HEK293 (cell line): Measurements from ENCODE around the gene KCNQ1.

Source experiments
- CTCF ChIA-PET: fragments of 350-600 bp; formaldehyde crosslinking; extraction: SDS; loops from one replicate; lab custom pipeline; 2021; ENCODE audit warnings: antibody characterized with exemption; lab: Yijun Ruan, JAX
- POLR2A ChIA-PET: fragments of 300-600 bp; formaldehyde crosslinking; extraction: SDS; loops from one replicate; lab custom pipeline; 2020; ENCODE audit warnings: antibody characterized with exemption, inconsistent platforms; lab: Yijun Ruan, JAX
- H3K27ac ChIP-seq: fragments of 200-500 bp; sonication (Bioruptor generic); 2 replicates; pipeline ENCODE4 v1.5.1; 2014; ENCODE audit warnings: low read depth, low read length, control low read depth, inconsistent platforms; ENCODE audit errors: extremely low read depth
- H3K36me3 ChIP-seq, 2 experiments: fragments of 200-500 bp in 1 of 2; sonication (Bioruptor generic) in 1 of 2; 1 replicate in 1 of 2; 2 replicates in 1 of 2; pipeline ENCODE4 v1.5.1; 2014 to 2017; ENCODE audit warnings: inconsistent platforms in 2 of 2, low read length in 2 of 2; ENCODE audit not compliant: control insufficient read depth in 2 of 2, insufficient read depth in 1 of 2
- H3K4me1 ChIP-seq: fragments of 200-500 bp; sonication (Bioruptor generic); 2 replicates; pipeline ENCODE4 v1.5.1; 2014; ENCODE audit warnings: mild to moderate bottlenecking, low read length, inconsistent platforms; ENCODE audit not compliant: control insufficient read depth, insufficient read depth
- H3K4me3 ChIP-seq: 2 replicates; pipeline ENCODE4 v1.5.1; 2011; ENCODE audit warnings: low read depth, mild to moderate bottlenecking, control low read depth, low read length, moderate library complexity
- H3K9me3 ChIP-seq: fragments of 200-500 bp; sonication (Bioruptor generic); 2 replicates; pipeline ENCODE4 v1.5.1; 2014; ENCODE audit warnings: low read depth, low read length, inconsistent platforms; ENCODE audit not compliant: control insufficient read depth, insufficient read depth
- GLIS1 ChIP-seq: fragments of 450-650 bp; formaldehyde crosslinking; IDR thresholded peaks from 2 replicates; pipeline ENCODE4 v1.5.1; 2016; ENCODE audit warnings: missing biosample characterization, missing genetic modification characterization
- OVOL3 ChIP-seq: fragments of 450-650 bp; formaldehyde crosslinking; IDR thresholded peaks from 2 replicates; pipeline ENCODE4 v1.5.1; 2016; ENCODE audit warnings: missing biosample characterization, missing genetic modification characterization
- PRDM1 ChIP-seq: fragments of 450-650 bp; formaldehyde crosslinking; IDR thresholded peaks from 2 replicates; pipeline ENCODE4; 2016; ENCODE audit warnings: missing biosample characterization, missing genetic modification characterization
- YY2 ChIP-seq: fragments of 450-650 bp; formaldehyde crosslinking; IDR thresholded peaks from 2 replicates; pipeline ENCODE4 v1.5.1; 2016; ENCODE audit warnings: missing biosample characterization, missing genetic modification characterization
- ZBTB17 ChIP-seq: fragments of 450-650 bp; formaldehyde crosslinking; IDR thresholded peaks from 2 replicates; pipeline ENCODE4 v1.5.1; 2016; ENCODE audit warnings: missing biosample characterization, missing genetic modification characterization
- ZBTB48 ChIP-seq: fragments of 450-650 bp; formaldehyde crosslinking; IDR thresholded peaks from 2 replicates; pipeline ENCODE4 v1.5.1; 2016; ENCODE audit warnings: missing biosample characterization, missing genetic modification characterization
- ZFP41 ChIP-seq: fragments of 450-650 bp; formaldehyde crosslinking; IDR thresholded peaks from 2 replicates; pipeline ENCODE4 v1.5.1; 2016; ENCODE audit warnings: missing biosample characterization, missing genetic modification characterization, borderline replicate concordance
- ZNF114 ChIP-seq: fragments of 450-650 bp; formaldehyde crosslinking; IDR thresholded peaks from 2 replicates; pipeline ENCODE4 v1.5.0; 2017; ENCODE audit warnings: missing biosample characterization, missing genetic modification characterization
- ZNF174 ChIP-seq: fragments of 450-650 bp; formaldehyde crosslinking; IDR thresholded peaks from 2 replicates; pipeline ENCODE4 v1.5.0; 2017; ENCODE audit warnings: missing biosample characterization, mild to moderate bottlenecking, missing genetic modification characterization
- ZNF223 ChIP-seq: fragments of 450-650 bp; formaldehyde crosslinking; IDR thresholded peaks from 2 replicates; pipeline ENCODE4 v1.5.1; 2016; ENCODE audit warnings: missing biosample characterization, missing genetic modification characterization
- ZNF311 ChIP-seq: fragments of 450-650 bp; formaldehyde crosslinking; IDR thresholded peaks from 2 replicates; pipeline ENCODE4 v1.5.1; 2017; ENCODE audit warnings: missing biosample characterization, missing genetic modification characterization, borderline replicate concordance
- ZNF350 ChIP-seq: fragments of 450-650 bp; formaldehyde crosslinking; IDR thresholded peaks from 2 replicates; pipeline ENCODE4 v1.5.0; 2017; ENCODE audit warnings: missing biosample characterization, mild to moderate bottlenecking, missing genetic modification characterization
- ZNF354C ChIP-seq: fragments of 450-650 bp; formaldehyde crosslinking; IDR thresholded peaks from 2 replicates; pipeline ENCODE4 v1.5.1; 2016; ENCODE audit warnings: missing biosample characterization, missing genetic modification characterization, low read depth, borderline replicate concordance
- ZNF423 ChIP-seq: fragments of 450-650 bp; formaldehyde crosslinking; IDR thresholded peaks from 2 replicates; pipeline ENCODE4 v1.5.1; 2016; ENCODE audit warnings: missing biosample characterization, missing genetic modification characterization
- ZNF558 ChIP-seq: fragments of 450-650 bp; formaldehyde crosslinking; IDR thresholded peaks from 2 replicates; pipeline ENCODE4 v1.5.1; 2016; ENCODE audit warnings: missing biosample characterization, missing genetic modification characterization
- ZNF571 ChIP-seq: fragments of 450-650 bp; formaldehyde crosslinking; IDR thresholded peaks from 2 replicates; pipeline ENCODE4 v1.5.0; 2017; ENCODE audit warnings: missing biosample characterization, missing genetic modification characterization
- ZNF610 ChIP-seq: fragments of 450-650 bp; formaldehyde crosslinking; IDR thresholded peaks from 2 replicates; pipeline ENCODE4 v1.5.1; 2016; ENCODE audit warnings: missing biosample characterization, missing genetic modification characterization, borderline replicate concordance
- ZNF624 ChIP-seq: fragments of 450-650 bp; formaldehyde crosslinking; IDR thresholded peaks from 2 replicates; pipeline ENCODE4 v1.5.1; 2017; ENCODE audit warnings: missing biosample characterization, missing genetic modification characterization
- ZNF777 ChIP-seq: fragments of 450-650 bp; formaldehyde crosslinking; IDR thresholded peaks from 2 replicates; pipeline ENCODE4 v1.5.1; 2017; ENCODE audit warnings: missing biosample characterization, missing genetic modification characterization, borderline replicate concordance
- ZNF843 ChIP-seq: fragments of 450-650 bp; formaldehyde crosslinking; IDR thresholded peaks from 2 replicates; pipeline ENCODE4 v1.5.1; 2016; ENCODE audit warnings: missing biosample characterization, missing genetic modification characterization
- ZSCAN16 ChIP-seq: fragments of 450-650 bp; formaldehyde crosslinking; IDR thresholded peaks from 2 replicates; pipeline ENCODE4 v1.5.1; 2016; ENCODE audit warnings: missing biosample characterization, missing genetic modification characterization
- TF ChIP-seq, protein P1 (sequence below): fragments of 450-650 bp; formaldehyde crosslinking; IDR thresholded peaks from 2 replicates; pipeline ENCODE4 v1.5.1; 2016; ENCODE audit warnings: missing biosample characterization, missing genetic modification characterization
- TF ChIP-seq, protein P2 (sequence below): fragments of 450-650 bp; formaldehyde crosslinking; IDR thresholded peaks from 2 replicates; pipeline ENCODE4 v1.5.1; 2017; ENCODE audit warnings: missing biosample characterization, missing genetic modification characterization
- TF ChIP-seq, protein P3 (sequence below): fragments of 450-650 bp; formaldehyde crosslinking; IDR thresholded peaks from 2 replicates; pipeline ENCODE4 v1.5.1; 2016; ENCODE audit warnings: missing biosample characterization, missing genetic modification characterization
- TF ChIP-seq, protein P4 (sequence below): fragments of 450-650 bp; formaldehyde crosslinking; IDR thresholded peaks from 2 replicates; pipeline ENCODE4 v1.5.1; 2016; ENCODE audit warnings: missing biosample characterization, missing genetic modification characterization

KCNQ1 gene

DNA sequence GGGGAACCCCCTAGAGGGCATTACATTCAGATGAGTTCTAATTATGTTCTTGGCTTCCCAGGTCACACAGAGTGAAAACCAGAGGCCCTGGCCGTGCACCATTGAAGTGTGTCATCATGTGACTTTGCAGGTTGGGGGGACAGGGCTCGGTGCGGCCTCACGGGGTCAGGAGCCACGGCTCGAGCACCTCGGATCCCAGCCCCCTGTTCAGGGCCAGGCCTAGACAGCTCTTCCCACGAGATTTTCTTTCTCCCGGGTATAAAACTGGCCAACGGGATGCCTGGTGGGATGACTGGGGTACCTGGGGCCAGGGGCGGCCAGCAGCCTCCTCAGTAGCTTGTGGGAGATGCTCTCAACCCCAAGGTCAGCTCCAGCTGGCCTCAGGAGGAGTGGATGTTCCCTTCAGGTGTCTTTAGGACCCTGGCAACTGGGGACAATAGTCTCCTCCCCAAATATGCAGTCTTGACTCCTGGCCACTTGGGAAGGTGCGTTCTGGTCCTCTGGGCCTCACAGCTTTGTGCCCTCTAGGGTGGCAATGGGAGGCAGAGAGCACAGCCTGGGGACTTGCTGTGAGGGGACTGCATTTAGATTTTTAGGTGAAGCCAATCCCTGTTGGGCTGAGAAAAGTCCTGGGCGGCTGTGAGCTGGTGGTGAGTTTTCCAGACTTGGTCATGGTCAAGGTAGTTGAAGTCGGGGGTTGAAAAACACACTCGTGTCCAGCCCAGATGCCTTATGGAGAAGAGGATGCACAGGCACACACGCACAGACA, 95.6 kb downstream of the KCNQ1 start:
- no peak overlapping the region for H3K27ac ChIP-seq

DNA sequence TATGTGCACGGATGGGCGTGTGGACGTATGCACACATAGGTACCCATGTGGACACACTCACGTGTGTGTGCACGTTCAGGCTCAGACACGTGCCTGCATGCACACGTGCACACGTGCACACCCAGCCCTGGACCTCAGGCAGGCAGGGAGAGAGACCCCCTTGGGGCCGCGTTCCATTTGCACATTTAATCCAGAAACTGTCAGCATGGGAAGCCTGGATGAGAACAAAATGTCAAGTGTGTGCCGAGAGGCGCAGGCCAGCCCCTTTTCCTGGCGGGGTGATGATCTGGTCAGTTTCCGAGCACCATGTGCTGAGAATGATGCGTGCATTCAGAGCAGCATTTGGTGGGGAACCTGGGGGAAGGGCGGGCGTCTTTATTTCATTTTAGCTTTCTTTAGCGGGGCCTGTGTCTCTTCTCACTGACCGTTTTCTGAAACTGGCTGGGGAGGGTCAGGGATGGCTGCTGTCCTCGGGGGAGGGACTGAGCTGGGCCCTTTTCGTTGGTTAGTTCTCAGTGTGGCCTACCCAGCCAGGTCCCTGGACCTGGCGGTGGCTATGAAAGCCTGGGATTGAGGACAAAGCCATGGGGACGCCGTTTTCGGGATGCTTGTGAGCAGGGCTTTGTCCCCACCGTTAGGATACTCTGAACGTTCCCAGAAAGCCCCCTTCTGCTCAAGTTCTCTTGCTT, 96.3 kb downstream of the KCNQ1 start:
- CTCF ChIA-PET: interaction anchor here (0.7 to 1.1 kb wide), 3 partner anchors 8 to 347 kb away, joined by 3 to 5 read pairs (median 3); no protein-coding TSS in a partner anchor
- POLR2A ChIA-PET: no interaction called here

More for the DNA sequence above, 95.6 kb downstream of the KCNQ1 start:
- no peaks in the 10 kb centered on the region for H3K9me3 ChIP-seq
- no peaks in the 10 kb centered on the region for H3K4me1 ChIP-seq
- ChIA-PET POLR2A (no interaction called here), CTCF (interaction anchor here (0.5 to 1.1 kb wide), 4 partner anchors 8 to 351 kb away, joined by 3 to 5 read pairs (median 3); no protein-coding TSS in a partner anchor)
- no peak overlapping the region for H3K4me3 ChIP-seq
- H3K36me3 ChIP-seq: no peaks in the 10 kb centered on the region
- TF ChIP-seq ZNF350 (tag by site-specific recombination) (no peak), ZBTB17 (tag by site-specific recombination) (no peak), ZNF174 (tag by site-specific recombination) (no peak), ZBTB48 (no peak), ZNF114 (tag by site-specific recombination) (no peak), ZNF843 (tag by site-specific recombination) (no peak), OVOL3 (tag by site-specific recombination) (no peak)
- TF ChIP-seq, protein P1, sequence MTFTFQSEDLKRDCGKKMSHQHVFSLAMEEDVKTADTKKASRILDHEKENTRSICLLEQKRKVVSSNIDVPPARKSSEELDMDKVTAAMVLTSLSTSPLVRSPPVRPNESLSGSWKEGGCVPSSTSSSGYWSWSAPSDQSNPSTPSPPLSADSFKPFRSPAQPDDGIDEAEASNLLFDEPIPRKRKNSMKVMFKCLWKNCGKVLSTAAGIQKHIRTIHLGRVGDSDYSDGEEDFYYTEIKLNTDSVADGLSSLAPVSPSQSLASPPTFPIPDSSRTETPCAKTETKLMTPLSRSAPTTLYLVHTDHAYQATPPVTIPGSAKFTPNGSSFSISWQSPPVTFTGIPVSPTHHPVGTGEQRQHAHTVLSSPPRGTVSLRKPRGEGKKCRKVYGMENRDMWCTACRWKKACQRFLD: no peak
- TF ChIP-seq, protein P2, sequence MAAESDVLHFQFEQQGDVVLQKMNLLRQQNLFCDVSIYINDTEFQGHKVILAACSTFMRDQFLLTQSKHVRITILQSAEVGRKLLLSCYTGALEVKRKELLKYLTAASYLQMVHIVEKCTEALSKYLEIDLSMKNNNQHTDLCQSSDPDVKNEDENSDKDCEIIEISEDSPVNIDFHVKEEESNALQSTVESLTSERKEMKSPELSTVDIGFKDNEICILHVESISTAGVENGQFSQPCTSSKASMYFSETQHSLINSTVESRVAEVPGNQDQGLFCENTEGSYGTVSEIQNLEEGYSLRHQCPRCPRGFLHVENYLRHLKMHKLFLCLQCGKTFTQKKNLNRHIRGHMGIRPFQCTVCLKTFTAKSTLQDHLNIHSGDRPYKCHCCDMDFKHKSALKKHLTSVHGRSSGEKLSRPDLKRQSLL: no peak
- TF ChIP-seq, protein P3, sequence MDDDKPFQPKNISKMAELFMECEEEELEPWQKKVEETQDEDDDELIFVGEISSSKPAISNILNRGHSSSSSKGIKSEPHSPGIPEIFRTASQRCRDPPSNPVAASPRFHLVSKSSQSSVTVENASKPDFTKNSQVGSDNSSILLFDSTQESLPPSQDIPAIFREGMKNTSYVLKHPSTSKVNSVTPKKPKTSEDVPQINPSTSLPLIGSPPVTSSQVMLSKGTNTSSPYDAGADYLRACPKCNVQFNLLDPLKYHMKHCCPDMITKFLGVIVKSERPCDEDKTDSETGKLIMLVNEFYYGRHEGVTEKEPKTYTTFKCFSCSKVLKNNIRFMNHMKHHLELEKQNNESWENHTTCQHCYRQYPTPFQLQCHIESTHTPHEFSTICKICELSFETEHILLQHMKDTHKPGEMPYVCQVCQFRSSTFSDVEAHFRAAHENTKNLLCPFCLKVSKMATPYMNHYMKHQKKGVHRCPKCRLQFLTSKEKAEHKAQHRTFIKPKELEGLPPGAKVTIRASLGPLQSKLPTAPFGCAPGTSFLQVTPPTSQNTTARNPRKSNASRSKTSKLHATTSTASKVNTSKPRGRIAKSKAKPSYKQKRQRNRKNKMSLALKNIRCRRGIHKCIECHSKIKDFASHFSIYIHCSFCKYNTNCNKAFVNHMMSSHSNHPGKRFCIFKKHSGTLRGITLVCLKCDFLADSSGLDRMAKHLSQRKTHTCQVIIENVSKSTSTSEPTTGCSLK (tag by site-specific recombination): no peak
- TF ChIP-seq, all 188 proteins: peak for 0

DNA sequence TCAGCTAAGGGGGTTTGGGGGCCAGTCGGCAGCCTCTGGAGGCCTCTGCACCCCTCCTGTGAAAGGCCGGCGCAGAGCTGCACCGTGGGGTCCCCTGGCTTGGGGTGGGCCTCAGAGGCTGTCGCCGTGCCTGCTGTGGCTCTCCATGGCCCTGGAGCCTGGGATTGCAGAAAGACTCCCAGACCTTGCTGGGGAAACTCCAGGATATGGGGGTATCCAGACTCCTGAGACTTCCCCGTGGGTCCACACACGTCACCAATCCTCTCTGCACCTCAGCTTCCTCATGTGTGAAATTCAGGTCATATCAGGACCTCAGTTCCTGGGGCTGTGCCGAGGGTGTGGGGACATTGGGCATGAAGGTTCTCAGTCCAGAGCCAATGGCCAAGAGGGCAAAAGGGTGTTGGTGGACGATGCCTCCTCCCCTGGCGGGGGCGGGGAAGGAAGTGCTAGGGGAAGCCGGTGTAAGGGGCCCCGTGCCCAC, 97.1 kb downstream of the KCNQ1 start:
- Histone ChIP-seq H3K4me1 (no peaks in the 10 kb centered on the region), H3K9me3 (no peaks in the 10 kb centered on the region), H3K4me3 (no peak overlapping the region), H3K27ac (no peak overlapping the region), H3K36me3 (no peaks in the 10 kb centered on the region)
- ChIA-PET POLR2A (no interaction called here), CTCF (no interaction called here)
- TF ChIP-seq ZSCAN16 (tag by site-specific recombination): no peak
- TF ChIP-seq, protein P4, sequence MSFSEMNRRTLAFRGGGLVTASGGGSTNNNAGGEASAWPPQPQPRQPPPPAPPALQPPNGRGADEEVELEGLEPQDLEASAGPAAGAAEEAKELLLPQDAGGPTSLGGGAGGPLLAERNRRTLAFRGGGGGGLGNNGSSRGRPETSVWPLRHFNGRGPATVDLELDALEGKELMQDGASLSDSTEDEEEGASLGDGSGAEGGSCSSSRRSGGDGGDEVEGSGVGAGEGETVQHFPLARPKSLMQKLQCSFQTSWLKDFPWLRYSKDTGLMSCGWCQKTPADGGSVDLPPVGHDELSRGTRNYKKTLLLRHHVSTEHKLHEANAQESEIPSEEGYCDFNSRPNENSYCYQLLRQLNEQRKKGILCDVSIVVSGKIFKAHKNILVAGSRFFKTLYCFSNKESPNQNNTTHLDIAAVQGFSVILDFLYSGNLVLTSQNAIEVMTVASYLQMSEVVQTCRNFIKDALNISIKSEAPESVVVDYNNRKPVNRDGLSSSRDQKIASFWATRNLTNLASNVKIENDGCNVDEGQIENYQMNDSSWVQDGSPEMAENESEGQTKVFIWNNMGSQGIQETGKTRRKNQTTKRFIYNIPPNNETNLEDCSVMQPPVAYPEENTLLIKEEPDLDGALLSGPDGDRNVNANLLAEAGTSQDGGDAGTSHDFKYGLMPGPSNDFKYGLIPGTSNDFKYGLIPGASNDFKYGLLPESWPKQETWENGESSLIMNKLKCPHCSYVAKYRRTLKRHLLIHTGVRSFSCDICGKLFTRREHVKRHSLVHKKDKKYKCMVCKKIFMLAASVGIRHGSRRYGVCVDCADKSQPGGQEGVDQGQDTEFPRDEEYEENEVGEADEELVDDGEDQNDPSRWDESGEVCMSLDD: no peak
- no peak for TF ChIP-seq ZNF558 (tag by site-specific recombination)
- TF ChIP-seq ZFP41 (tag by site-specific recombination): no peak
- TF ChIP-seq YY2 (tag by site-specific recombination): no peak
- TF ChIP-seq ZNF114 (tag by site-specific recombination): no peak
- no peak for TF ChIP-seq ZNF777 (tag by site-specific recombination)
- TF ChIP-seq ZNF311 (tag by site-specific recombination): no peak
- TF ChIP-seq ZNF610: no peak
- TF ChIP-seq PRDM1 (tag by site-specific recombination): no peak
- TF ChIP-seq ZNF423: no peak
- no peak for TF ChIP-seq ZNF624 (tag by site-specific recombination)

More for the DNA sequence above, 96.3 kb downstream of the KCNQ1 start:
- no peak overlapping the region for H3K27ac ChIP-seq
- no peak overlapping the region for H3K4me3 ChIP-seq
- H3K4me1 ChIP-seq: no peaks in the 10 kb centered on the region
- H3K36me3 ChIP-seq: no peaks in the 10 kb centered on the region
- TF ChIP-seq ZNF571 (tag by site-specific recombination) (no peak), ZNF777 (tag by site-specific recombination) (no peak), ZNF354C (tag by site-specific recombination) (no peak), ZNF223 (tag by site-specific recombination) (no peak), GLIS1 (no peak)
- no peaks in the 10 kb centered on the region for H3K9me3 ChIP-seq
